Muscle of arm (tissue), 12 donors: ENCODE data around the gene GLTP. TPM values are rescaled to one million over a fixed set of nuclear protein-coding genes. Genes with fewer than 3 reads are reported as not detected.
"Not testable (repeated sequence)": the region's sequence is repeated elsewhere in the genome, so short reads cannot be mapped to it uniquely, and the experiment has no call there.

Experiments
- DNase-seq: peaks from one replicate; pipeline ENCODE4 v3.0.0-alpha.2; 2013
- polyA plus RNA-seq, 12 donors: library from polyadenylated mRNA; unstranded; fragments of 120-200 nt; gene quantifications; one replicate each; pipeline ENCODE4 v1.2.1, GENCODE V29; 2013; ENCODE audit not compliant: insufficient read length in 12 of 12

The GLTP gene
- polyA plus RNA-seq, 12 donors, result 21.7 to 91.1 (median 23.4) TPM; not detected in 1

- peak; percentile 37 for DNase-seq
Measured at GRCh38 chr12:109879351-109880042, 844 bp downstream of the GLTP start.

- DNase-seq, result no peak
Measured at GRCh38 chr12:109878749-109879148, 1.6 kb downstream of the GLTP start.

- no peak for DNase-seq
Measured at GRCh38 chr12:109878247-109878625, 2.1 kb downstream of the GLTP start.

- no peak for DNase-seq
Measured at GRCh38 chr12:109877504-109878246, 2.7 kb downstream of the GLTP start.

- no peak for DNase-seq
Measured at GRCh38 chr12:109876406-109876805, 3.9 kb downstream of the GLTP start.

GRCh38 chr12:109875572-109876131 is 4.7 kb downstream of the GLTP start:
- DNase-seq, result no peak

- DNase-seq, result no peak
Measured at GRCh38 chr12:109873653-109874052, 6.7 kb downstream of the GLTP start.

- DNase-seq, result no peak
Measured at GRCh38 chr12:109871668-109872314, 8.6 kb downstream of the GLTP start.

- DNase-seq, result no peak
Measured at GRCh38 chr12:109870648-109871047, 9.7 kb downstream of the GLTP start.

- no peak for DNase-seq
Measured at GRCh38 chr12:109868182-109869051, 11.9 kb downstream of the GLTP start.

- no peak for DNase-seq
Measured at GRCh38 chr12:109864916-109865315, 15.4 kb downstream of the GLTP start.

- DNase-seq, result no peak
Measured at GRCh38 chr12:109863847-109864712, 16.3 kb downstream of the GLTP start.

GRCh38 chr12:109862491-109862890 is 17.9 kb downstream of the GLTP start:
- not testable (repeated sequence) for DNase-seq

GRCh38 chr12:109861689-109862314 is 18.5 kb downstream of the GLTP start:
- no peak for DNase-seq

- DNase-seq, result no peak
Measured at GRCh38 chr12:109860977-109861376, 19.4 kb downstream of the GLTP start.

GRCh38 chr12:109858764-109859163 is 21.6 kb downstream of the GLTP start:
- no peak for DNase-seq

- DNase-seq, result no peak
Measured at GRCh38 chr12:109857715-109858114, 22.6 kb downstream of the GLTP start.

GRCh38 chr12:109855377-109855776 is 25.0 kb downstream of the GLTP start:
- DNase-seq, result no peak

- not testable (repeated sequence) for DNase-seq
Measured at GRCh38 chr12:109850518-109850917, 29.8 kb downstream of the GLTP start.

GRCh38 chr12:109847142-109847735 is 33.1 kb downstream of the GLTP start:
- no peak for DNase-seq
